ENCODE measurements around the gene HINT3. TPM values are rescaled to one million over a fixed set of nuclear protein-coding genes. Genes with fewer than 3 reads are reported as not detected.

The HINT3 gene
- total and polyA plus RNA-seq, 8 donors: 2.6 to 15.7 (median 11.0) TPM

DNA sequence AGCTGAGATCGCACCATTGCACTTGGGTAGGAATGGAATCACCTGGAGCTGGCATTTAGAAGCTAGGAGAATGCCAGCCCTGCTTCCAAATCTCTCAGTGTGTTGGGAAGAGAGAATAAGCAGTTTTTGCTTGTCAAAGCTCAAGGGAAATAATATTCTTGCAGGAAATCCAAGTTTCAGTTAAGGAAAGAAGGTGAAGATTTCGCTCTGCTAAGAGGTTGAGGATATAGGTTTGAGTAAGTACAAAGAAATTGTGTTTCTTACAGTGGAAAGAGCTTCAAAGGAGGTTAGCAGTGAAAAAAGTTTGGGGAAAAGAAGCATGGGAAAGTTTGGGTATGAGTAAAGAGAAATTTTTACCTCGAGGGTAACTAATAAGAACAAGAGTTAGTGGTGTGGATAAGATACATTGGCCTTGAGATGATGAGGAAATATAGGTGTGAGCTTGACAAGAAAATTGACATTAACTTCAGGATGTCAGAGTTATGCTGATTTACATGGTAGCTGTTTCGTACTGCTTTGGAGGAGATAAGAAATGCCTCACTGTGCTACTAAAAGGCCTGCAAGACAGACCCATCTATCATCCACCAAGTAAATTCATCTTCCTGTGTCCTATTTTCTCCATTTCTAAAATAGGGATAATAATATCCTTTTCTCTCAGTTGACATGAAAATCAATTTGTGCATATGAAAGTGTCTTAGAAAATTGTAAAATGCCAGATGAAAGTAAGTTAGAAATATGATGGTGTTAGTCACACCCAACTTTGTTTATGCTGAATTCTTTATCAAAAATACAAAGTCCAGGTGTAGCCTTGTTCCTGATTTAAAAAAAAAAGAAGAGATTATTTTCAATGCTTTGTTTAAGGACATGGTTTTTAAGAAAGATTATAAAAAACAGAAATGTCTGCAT is 12.8 kb upstream of the HINT3 start:
- DNase-seq (no peak), FAIRE-seq (peak; percentile 63), ATAC-seq (peak; percentile 11 to 25 (median 15))
- WGBS, 2 donors: 52 to 57% methylated on average over 4 of the region's 4 CpGs
- H3K9me3 ChIP-seq: no peaks in the 10 kb centered on the region
- no peaks in the 10 kb centered on the region for H3K36me3 ChIP-seq
- no peaks in the 10 kb centered on the region for H3K27me3 ChIP-seq
- H3K4me1 ChIP-seq: peaks cover 20 to 56% (median 46%) of the 10 kb centered on the region in 3 donors
- H3K4me3 ChIP-seq: no peak overlapping the region
- intact Hi-C loops (cut with DNase I): no loop called here
- peak overlapping the region; percentile 36 to 95 (median 67) for H3K27ac ChIP-seq
- TF ChIP-seq, protein P1, sequence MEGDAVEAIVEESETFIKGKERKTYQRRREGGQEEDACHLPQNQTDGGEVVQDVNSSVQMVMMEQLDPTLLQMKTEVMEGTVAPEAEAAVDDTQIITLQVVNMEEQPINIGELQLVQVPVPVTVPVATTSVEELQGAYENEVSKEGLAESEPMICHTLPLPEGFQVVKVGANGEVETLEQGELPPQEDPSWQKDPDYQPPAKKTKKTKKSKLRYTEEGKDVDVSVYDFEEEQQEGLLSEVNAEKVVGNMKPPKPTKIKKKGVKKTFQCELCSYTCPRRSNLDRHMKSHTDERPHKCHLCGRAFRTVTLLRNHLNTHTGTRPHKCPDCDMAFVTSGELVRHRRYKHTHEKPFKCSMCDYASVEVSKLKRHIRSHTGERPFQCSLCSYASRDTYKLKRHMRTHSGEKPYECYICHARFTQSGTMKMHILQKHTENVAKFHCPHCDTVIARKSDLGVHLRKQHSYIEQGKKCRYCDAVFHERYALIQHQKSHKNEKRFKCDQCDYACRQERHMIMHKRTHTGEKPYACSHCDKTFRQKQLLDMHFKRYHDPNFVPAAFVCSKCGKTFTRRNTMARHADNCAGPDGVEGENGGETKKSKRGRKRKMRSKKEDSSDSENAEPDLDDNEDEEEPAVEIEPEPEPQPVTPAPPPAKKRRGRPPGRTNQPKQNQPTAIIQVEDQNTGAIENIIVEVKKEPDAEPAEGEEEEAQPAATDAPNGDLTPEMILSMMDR (IDR thresholded peaks at IDR 0.05): no peak

DNA sequence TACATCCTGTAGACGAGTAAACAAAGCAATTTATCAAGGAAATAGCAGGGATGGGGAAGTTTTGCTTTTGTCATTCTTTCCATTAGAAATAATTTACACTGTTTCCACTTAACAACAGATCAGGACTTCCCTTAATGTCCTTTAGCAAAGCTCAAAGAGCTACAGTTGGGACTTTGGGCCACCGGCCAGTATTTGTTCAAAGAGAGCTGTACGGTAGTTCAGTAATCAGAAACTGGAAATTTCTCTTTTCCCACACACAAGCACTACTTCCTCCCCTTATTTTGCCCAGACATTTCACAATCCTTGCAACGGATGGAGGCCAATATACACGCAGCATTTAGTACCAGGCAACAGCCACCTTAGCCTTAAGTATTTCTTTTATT is 12.1 kb upstream of the HINT3 start:
- intact Hi-C loops (cut with DNase I): no loop called here
- Histone ChIP-seq H3K4me1 (peaks cover 20 to 56% (median 46%) of the 10 kb centered on the region in 3 donors), H3K36me3 (no peaks in the 10 kb centered on the region), H3K27me3 (no peaks in the 10 kb centered on the region), H3K9me3 (no peaks in the 10 kb centered on the region), H3K27ac (peak overlapping the region; percentile 36 to 95 (median 67)), H3K4me3 (no peak overlapping the region)
- 1% methylated on average over 5 of the region's 5 CpGs for WGBS, 2 donors
- peak; percentile 82 to 90 (median 86) for ATAC-seq
- FAIRE-seq: no peak
- TF ChIP-seq, protein P1 (IDR thresholded peaks at IDR 0.05): no peak
- DNase-seq: peak in 5 of 6 donors; percentile 73 to 91 (median 78)

- WGBS, 2 donors: 20 to 39% methylated on average over 1 of the region's 1 CpG
- Histone ChIP-seq H3K27me3 (no peaks in the 10 kb centered on the region), H3K36me3 (no peaks in the 10 kb centered on the region), H3K4me1 (peaks cover 20 to 56% (median 46%) of the 10 kb centered on the region in 3 donors), H3K27ac (peak overlapping the region; percentile 16 to 95 (median 64)), H3K4me3 (no peak overlapping the region), H3K9me3 (no peaks in the 10 kb centered on the region)
- TF ChIP-seq, protein P1 (IDR thresholded peaks at IDR 0.05): no peak
- FAIRE-seq (no peak), ATAC-seq (no peak), DNase-seq (no peak)
- intact Hi-C loops (cut with DNase I): no loop called here
These were observed 11.7 kb upstream of the HINT3 start for GRCh38 chr6:125944896-125945295.

DNA sequence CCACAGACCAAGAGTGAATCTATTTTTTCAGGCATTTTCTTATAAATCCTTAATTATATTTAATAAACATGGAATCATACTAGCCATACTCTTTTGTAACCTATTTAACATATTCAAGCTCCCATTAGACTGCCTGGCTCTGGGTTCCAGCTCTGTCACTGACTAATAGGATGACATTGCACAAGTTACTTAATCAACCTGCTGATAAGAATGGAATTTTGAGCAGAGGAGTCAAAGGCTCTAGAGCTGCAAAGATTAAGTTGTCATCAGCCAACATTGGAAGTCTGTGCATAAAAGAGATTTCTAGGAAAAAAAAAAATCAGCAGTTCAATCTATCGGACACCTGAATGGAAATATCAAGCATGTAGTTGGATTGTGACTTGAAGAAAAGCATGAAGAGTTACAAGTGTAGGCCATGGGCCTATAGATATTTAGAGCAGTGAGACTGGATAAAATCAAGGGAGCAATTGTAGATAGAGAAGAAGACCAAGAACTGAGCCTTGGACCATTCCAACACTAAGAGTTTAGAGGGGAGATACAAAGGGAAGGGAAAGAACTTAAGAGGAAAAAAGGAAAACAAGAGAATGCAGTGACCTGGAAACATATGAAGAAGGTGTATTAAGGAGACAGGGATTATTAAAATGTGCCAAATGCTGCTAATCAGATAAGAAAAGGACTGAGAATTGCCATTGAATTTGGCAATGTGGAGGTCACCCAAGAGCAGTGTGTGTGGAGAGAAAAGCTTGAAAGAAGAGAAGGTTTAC is 11.0 kb upstream of the HINT3 start:
- no peak overlapping the region for H3K4me3 ChIP-seq
- H3K9me3 ChIP-seq: no peaks in the 10 kb centered on the region
- H3K27ac ChIP-seq: peak overlapping the region in 3 of 4 donors; percentile 36 to 95 (median 91)
- H3K36me3 ChIP-seq: no peaks in the 10 kb centered on the region
- DNase-seq (no peak), FAIRE-seq (no peak), ATAC-seq (peak in 3 of 4 donors; percentile 16 to 21 (median 19))
- 69 to 70% methylated on average over 1 of the region's 1 CpG for WGBS, 2 donors
- TF ChIP-seq, protein P1 (IDR thresholded peaks at IDR 0.05): no peak
- H3K4me1 ChIP-seq: peaks cover 20 to 56% (median 46%) of the 10 kb centered on the region in 3 donors
- H3K27me3 ChIP-seq: no peaks in the 10 kb centered on the region
- intact Hi-C loops (cut with DNase I): no loop called here
